ENCODE data around the gene EXT2.

- TF ChIP-seq CTCF (IDR thresholded peaks at IDR 0.05) (no peak), POLR2AphosphoS5 (IDR thresholded peaks at IDR 0.05; ENCODE audit: insufficient read depth in 1 of 2, low read depth in 1 of 2) (no peak)
Measured at GRCh38 chr11:44143987-44144909, 48.8 kb downstream of the EXT2 start.
